Measurements from ENCODE around the gene LCE1C.

LCE1C gene, protein sequence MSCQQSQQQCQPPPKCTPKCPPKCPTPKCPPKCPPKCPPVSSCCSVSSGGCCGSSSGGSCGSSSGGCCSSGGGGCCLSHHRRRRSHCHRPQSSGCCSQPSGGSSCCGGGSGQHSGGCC

DNA sequence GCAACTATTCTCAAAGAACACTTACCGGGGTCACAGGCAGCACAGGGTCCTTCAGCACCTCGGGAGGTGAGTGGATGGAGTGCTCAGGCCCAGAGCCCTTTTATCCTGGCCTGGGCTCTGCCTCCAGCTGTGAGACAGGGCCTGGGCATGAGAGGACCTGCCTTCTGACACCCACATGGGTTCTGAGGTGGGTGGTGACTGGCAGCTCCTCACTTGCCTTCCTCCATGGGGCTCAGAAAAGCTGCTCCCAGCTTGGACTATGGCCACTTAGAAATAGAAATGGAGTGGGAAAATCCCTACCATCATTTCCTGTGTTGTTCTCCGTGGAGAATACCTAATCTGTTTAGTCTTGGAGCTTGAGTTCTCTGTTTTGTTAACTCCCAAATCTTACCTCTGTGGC is at the start of gene LCE1C:
LCE1C (minus strand) TSS at position 76 of the 400 bp plus-strand sequence. CDS start 1,173 bp downstream, outside the sequence.
- H3K27me3 ChIP-seq (ENCODE audit: control insufficient read depth, insufficient read depth, low read length), result no peaks in the 10 kb centered on the region

DNA sequence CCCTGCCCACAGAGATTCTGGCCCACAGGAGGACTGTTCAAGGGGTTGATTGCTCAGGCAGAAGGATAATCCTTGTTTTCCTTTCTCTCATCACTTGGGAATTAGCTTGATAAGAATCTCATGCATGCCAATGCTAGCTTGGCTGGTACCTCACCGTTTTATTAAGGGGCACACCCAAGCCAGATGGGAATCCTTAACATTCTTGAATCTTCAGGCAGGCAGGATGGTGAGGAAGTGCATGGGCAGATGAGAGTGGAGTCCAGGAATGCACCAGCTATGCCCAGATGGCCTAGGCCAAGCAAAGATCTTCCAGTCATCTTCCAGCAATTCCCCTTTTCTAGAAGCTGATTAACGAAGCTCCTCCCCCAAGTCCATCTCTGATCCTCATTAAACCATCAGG is 49.2 kb upstream of the LCE1C start:
- Histone ChIP-seq H3K9ac (ENCODE audit: low read depth, low read length) (no peak overlapping the region), H3K27ac (ENCODE audit: low read depth, low read length) (no peak overlapping the region), H3K27me3 (ENCODE audit: control insufficient read depth, insufficient read depth, low read length) (no peaks in the 10 kb centered on the region), H3K36me3 (ENCODE audit: control insufficient read depth, insufficient read depth, low read length) (no peaks in the 10 kb centered on the region), H3K4me3 (ENCODE audit: low read depth, low read length) (no peak overlapping the region), H3K9me3 (ENCODE audit: control insufficient read depth, insufficient read depth, low read length) (peaks cover 87% of the 10 kb centered on the region), H3K4me1 (ENCODE audit: control insufficient read depth, insufficient read depth, low read length) (no peaks in the 10 kb centered on the region)

More for the DNA sequence above, at the start of gene LCE1C:
- no peaks in the 10 kb centered on the region for H3K36me3 ChIP-seq (ENCODE audit: control insufficient read depth, insufficient read depth, low read length)
- peaks cover 93% of the 10 kb centered on the region for H3K9me3 ChIP-seq (ENCODE audit: control insufficient read depth, insufficient read depth, low read length)
- no peak within 1 kb of the TSS for H3K27ac ChIP-seq (ENCODE audit: low read depth, low read length)
- H3K4me3 ChIP-seq (ENCODE audit: low read depth, low read length), result no peak within 1 kb of the TSS
- no peak within 1 kb of the TSS for H3K9ac ChIP-seq (ENCODE audit: low read depth, low read length)
- H3K4me1 ChIP-seq (ENCODE audit: control insufficient read depth, insufficient read depth, low read length), result no peaks in the 10 kb centered on the region

DNA sequence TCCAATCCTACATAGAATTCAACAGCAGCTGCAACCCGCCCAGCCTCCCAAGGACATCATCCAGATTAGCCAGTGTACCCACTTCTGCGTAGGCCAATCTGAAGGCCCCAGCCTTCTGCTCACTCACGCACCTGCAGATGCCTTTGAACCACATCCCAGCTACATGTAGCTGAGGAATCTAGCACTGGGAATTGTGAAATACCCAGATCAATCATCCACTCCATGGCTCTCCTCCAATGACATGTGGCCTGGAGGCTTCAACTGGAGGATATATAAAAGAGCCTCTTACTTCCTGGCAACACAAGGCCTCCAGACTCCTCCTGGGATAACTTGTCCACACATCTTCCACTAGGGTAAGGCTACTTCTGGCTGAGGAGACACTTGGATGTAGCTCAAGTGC is 36.1 kb upstream of the LCE1C start, which contains the start of gene LCE6A:
LCE6A (plus strand) TSS at position 301 of the 400 bp plus-strand sequence. CDS start 665 bp downstream, outside the sequence.
- Histone ChIP-seq H3K4me1 (ENCODE audit: control insufficient read depth, insufficient read depth, low read length) (no peaks in the 10 kb centered on the region), H3K9ac (ENCODE audit: low read depth, low read length) (no peak within 1 kb of the TSS), H3K36me3 (ENCODE audit: control insufficient read depth, insufficient read depth, low read length) (no peaks in the 10 kb centered on the region), H3K27ac (ENCODE audit: low read depth, low read length) (no peak within 1 kb of the TSS), H3K4me3 (ENCODE audit: low read depth, low read length) (no peak within 1 kb of the TSS), H3K9me3 (ENCODE audit: control insufficient read depth, insufficient read depth, low read length) (peaks cover 84% of the 10 kb centered on the region), H3K27me3 (ENCODE audit: control insufficient read depth, insufficient read depth, low read length) (no peaks in the 10 kb centered on the region)

DNA sequence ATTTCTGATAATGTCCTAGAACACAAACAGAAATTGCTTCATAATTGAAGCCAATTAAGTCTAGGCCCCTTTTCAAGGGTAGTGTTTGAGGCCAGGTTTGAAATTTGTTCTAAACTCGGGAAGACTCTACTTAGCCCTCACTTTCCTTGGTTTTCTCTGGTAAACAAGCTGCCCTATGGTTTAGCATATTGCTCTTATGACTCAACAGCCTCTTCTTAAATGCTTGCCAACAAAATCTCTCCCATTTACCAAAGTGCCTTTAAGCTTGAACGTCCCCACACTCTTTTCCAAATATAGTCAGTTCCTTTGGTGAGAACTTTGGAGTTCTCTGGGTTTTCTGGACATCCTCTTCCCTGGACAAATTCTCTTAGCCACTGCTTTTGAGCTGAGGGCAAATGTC is 30.4 kb upstream of the LCE1C start:
- Histone ChIP-seq H3K4me1 (ENCODE audit: control insufficient read depth, insufficient read depth, low read length) (no peaks in the 10 kb centered on the region), H3K9me3 (ENCODE audit: control insufficient read depth, insufficient read depth, low read length) (peaks cover 48% of the 10 kb centered on the region), H3K36me3 (ENCODE audit: control insufficient read depth, insufficient read depth, low read length) (no peaks in the 10 kb centered on the region), H3K4me3 (ENCODE audit: low read depth, low read length) (no peak overlapping the region), H3K9ac (ENCODE audit: low read depth, low read length) (no peak overlapping the region), H3K27ac (ENCODE audit: low read depth, low read length) (no peak overlapping the region), H3K27me3 (ENCODE audit: control insufficient read depth, insufficient read depth, low read length) (no peaks in the 10 kb centered on the region)

DNA sequence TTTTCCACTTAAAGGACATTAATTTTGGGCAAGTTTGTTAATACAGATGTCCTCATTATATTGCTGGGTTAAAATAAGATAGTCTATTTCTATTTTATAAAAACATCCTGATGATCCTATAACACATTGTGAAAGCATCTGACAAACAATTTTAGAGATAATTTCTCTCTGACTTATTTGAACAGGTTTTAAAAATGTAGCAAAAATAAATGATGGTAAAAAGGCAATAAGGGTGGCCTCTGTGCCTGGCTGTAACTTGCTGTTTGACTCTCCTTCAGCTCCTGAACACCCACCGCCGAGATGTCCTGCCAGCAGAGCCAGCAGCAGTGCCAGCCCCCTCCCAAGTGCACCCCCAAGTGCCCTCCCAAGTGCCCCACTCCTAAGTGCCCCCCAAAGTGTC is 20.7 kb upstream of the LCE1C start, which contains the start of gene LCE1A:
LCE1A (plus strand) TSS at position 301 of the 400 bp plus-strand sequence; CDS start at position 301, 0 bp downstream.
- Histone ChIP-seq H3K4me3 (ENCODE audit: low read depth, low read length) (no peak within 1 kb of the TSS), H3K27ac (ENCODE audit: low read depth, low read length) (no peak within 1 kb of the TSS), H3K9ac (ENCODE audit: low read depth, low read length) (no peak within 1 kb of the TSS), H3K9me3 (ENCODE audit: control insufficient read depth, insufficient read depth, low read length) (peaks cover 80% of the 10 kb centered on the region), H3K36me3 (ENCODE audit: control insufficient read depth, insufficient read depth, low read length) (no peaks in the 10 kb centered on the region), H3K27me3 (ENCODE audit: control insufficient read depth, insufficient read depth, low read length) (no peaks in the 10 kb centered on the region), H3K4me1 (ENCODE audit: control insufficient read depth, insufficient read depth, low read length) (no peaks in the 10 kb centered on the region)

DNA sequence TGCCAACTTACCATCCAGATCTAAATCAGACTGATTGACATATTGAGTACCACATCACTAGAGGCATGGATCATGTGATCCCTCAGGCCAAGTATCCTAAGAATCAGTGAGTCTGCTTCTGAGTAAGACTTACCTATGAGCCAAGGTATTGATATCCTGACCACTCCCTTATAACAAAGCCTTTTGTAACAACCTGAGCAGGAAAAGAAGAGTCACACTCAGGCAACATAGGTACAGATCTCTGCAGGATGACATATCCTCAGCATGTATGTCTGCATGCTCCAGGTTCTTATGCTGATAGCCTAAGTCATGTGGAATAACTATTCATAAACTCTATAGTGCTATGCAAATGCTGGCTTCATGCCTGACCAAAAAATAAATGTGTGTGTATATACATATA is 18.5 kb upstream of the LCE1C start:
- Histone ChIP-seq H3K36me3 (ENCODE audit: control insufficient read depth, insufficient read depth, low read length) (no peaks in the 10 kb centered on the region), H3K9me3 (ENCODE audit: control insufficient read depth, insufficient read depth, low read length) (peaks cover 78% of the 10 kb centered on the region), H3K9ac (ENCODE audit: low read depth, low read length) (no peak overlapping the region), H3K27ac (ENCODE audit: low read depth, low read length) (no peak overlapping the region), H3K4me1 (ENCODE audit: control insufficient read depth, insufficient read depth, low read length) (no peaks in the 10 kb centered on the region), H3K27me3 (ENCODE audit: control insufficient read depth, insufficient read depth, low read length) (no peaks in the 10 kb centered on the region), H3K4me3 (ENCODE audit: low read depth, low read length) (no peak overlapping the region)

DNA sequence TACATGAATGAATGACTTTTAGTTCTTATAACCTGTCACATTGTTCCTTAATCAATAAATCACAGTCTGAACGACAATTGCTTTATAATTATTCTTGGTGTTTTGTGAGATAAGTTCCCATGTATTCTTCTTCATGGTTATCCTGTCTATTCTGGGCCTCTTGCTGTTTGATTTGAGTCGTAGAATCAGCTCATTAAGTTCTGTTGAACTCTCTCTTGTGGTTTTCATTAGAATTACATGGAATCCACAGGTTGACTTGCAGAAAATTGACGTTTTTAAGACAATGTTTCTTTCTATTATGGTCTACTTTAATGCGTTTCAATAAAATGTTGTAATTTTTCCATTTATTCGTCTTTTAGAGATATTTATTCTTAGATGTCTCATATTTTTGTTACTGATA is 16.8 kb upstream of the LCE1C start:
- no peaks in the 10 kb centered on the region for H3K36me3 ChIP-seq (ENCODE audit: control insufficient read depth, insufficient read depth, low read length)
- H3K4me3 ChIP-seq (ENCODE audit: low read depth, low read length), result no peak overlapping the region
- H3K9ac ChIP-seq (ENCODE audit: low read depth, low read length), result no peak overlapping the region
- no peak overlapping the region for H3K27ac ChIP-seq (ENCODE audit: low read depth, low read length)
- H3K27me3 ChIP-seq (ENCODE audit: control insufficient read depth, insufficient read depth, low read length), result no peaks in the 10 kb centered on the region
- H3K4me1 ChIP-seq (ENCODE audit: control insufficient read depth, insufficient read depth, low read length), result no peaks in the 10 kb centered on the region
- peaks cover 75% of the 10 kb centered on the region for H3K9me3 ChIP-seq (ENCODE audit: control insufficient read depth, insufficient read depth, low read length)

DNA sequence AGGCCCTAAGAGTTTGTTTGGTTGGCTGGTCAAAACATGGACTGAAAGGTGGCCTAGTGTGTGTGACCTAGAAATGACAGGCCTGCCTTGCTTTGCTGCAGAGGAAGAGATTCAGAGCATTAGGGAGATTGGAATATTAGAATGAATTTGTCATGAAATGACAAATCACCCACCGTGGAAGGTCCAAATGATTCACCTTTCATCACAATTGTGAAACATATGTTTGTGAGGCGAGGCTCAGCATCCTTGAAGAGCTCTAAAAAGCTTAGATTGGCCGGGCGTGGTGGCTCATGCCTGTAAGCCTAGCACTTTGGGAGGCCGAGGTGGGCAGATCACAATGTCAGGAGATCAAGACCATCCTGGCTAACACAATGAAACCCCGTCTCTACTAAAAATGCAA is 10.9 kb upstream of the LCE1C start:
- no peak overlapping the region for H3K9ac ChIP-seq (ENCODE audit: low read depth, low read length)
- H3K4me1 ChIP-seq (ENCODE audit: control insufficient read depth, insufficient read depth, low read length), result no peaks in the 10 kb centered on the region
- H3K27ac ChIP-seq (ENCODE audit: low read depth, low read length), result no peak overlapping the region
- H3K9me3 ChIP-seq (ENCODE audit: control insufficient read depth, insufficient read depth, low read length), result peaks cover 77% of the 10 kb centered on the region
- no peak overlapping the region for H3K4me3 ChIP-seq (ENCODE audit: low read depth, low read length)
- H3K27me3 ChIP-seq (ENCODE audit: control insufficient read depth, insufficient read depth, low read length), result no peaks in the 10 kb centered on the region
- no peaks in the 10 kb centered on the region for H3K36me3 ChIP-seq (ENCODE audit: control insufficient read depth, insufficient read depth, low read length)

DNA sequence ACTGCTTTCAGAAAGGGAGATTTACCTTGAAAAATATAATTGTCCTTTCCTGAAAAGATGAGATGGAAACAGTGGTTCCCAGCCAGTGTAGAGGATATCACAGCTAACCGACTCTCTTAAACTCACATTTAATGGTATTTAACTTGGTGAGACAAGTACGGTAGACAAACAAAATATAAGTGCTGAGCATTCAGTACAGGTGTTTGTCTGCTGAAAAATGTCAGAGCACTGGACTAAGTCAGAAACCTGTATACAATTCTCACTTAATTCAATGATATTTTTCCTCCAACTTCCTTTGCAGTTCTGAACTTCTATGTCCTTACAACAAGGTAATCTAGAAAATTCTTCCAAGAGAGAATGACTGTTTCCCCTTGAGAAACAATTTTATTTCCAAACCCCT is 5.2 kb upstream of the LCE1C start, which contains the start of gene LCE1B:
LCE1B (plus strand) TSS at position 301 of the 400 bp plus-strand sequence. CDS start 476 bp downstream, outside the sequence.
- Histone ChIP-seq H3K27ac (ENCODE audit: low read depth, low read length) (no peak within 1 kb of the TSS), H3K4me3 (ENCODE audit: low read depth, low read length) (no peak within 1 kb of the TSS), H3K36me3 (ENCODE audit: control insufficient read depth, insufficient read depth, low read length) (no peaks in the 10 kb centered on the region), H3K9me3 (ENCODE audit: control insufficient read depth, insufficient read depth, low read length) (peaks cover 94% of the 10 kb centered on the region), H3K4me1 (ENCODE audit: control insufficient read depth, insufficient read depth, low read length) (no peaks in the 10 kb centered on the region), H3K27me3 (ENCODE audit: control insufficient read depth, insufficient read depth, low read length) (no peaks in the 10 kb centered on the region), H3K9ac (ENCODE audit: low read depth, low read length) (no peak within 1 kb of the TSS)

DNA sequence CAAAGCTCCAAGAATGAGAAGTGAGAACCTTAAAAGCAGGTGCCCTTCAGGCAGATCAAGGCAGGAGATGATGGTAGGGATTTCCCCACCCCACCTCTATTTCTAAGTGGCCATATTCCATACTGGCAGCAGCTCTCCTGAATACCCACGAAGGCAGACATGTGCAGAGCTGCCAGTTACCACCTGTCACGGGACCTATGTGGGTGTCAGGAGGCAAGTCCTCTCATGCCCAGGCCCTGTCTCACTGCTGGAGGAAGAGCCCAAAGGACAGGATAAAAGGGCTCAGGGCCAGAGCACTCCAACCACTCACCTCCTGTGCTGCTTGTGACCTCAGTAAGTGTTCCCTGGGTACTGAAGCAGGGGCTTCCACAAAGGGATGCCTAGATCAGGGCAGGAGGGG is 4.6 kb upstream of the LCE1C start:
- no peak overlapping the region for H3K27ac ChIP-seq (ENCODE audit: low read depth, low read length)
- H3K4me3 ChIP-seq (ENCODE audit: low read depth, low read length), result no peak overlapping the region
- no peaks in the 10 kb centered on the region for H3K4me1 ChIP-seq (ENCODE audit: control insufficient read depth, insufficient read depth, low read length)
- no peaks in the 10 kb centered on the region for H3K36me3 ChIP-seq (ENCODE audit: control insufficient read depth, insufficient read depth, low read length)
- no peak overlapping the region for H3K9ac ChIP-seq (ENCODE audit: low read depth, low read length)
- peaks cover 93% of the 10 kb centered on the region for H3K9me3 ChIP-seq (ENCODE audit: control insufficient read depth, insufficient read depth, low read length)
- H3K27me3 ChIP-seq (ENCODE audit: control insufficient read depth, insufficient read depth, low read length), result no peaks in the 10 kb centered on the region

DNA sequence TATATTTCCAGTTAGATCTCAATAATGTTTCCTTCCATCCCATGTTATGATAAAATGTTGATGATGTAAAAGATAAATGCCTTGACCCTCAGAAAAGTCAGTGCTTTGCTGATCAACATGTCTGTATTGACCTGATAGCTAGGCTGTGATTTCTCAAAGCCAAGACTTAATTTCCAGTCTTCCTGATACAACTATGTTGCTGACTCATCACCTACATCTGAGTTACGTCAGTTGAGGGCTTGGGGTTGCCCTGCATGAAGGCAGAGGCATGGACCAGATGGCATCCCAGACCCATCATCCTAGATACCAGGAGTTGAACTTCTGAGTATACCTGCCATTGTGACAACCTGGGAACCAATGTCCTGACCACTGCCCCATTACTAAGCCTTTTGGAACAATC is 5.1 kb downstream of the LCE1C start:
- Histone ChIP-seq H3K36me3 (ENCODE audit: control insufficient read depth, insufficient read depth, low read length) (no peaks in the 10 kb centered on the region), H3K9ac (ENCODE audit: low read depth, low read length) (no peak overlapping the region), H3K4me3 (ENCODE audit: low read depth, low read length) (no peak overlapping the region), H3K9me3 (ENCODE audit: control insufficient read depth, insufficient read depth, low read length) (peaks cover 88% of the 10 kb centered on the region), H3K4me1 (ENCODE audit: control insufficient read depth, insufficient read depth, low read length) (no peaks in the 10 kb centered on the region), H3K27me3 (ENCODE audit: control insufficient read depth, insufficient read depth, low read length) (no peaks in the 10 kb centered on the region), H3K27ac (ENCODE audit: low read depth, low read length) (no peak overlapping the region)
